ENCODE data around the gene TLR4. TPM values are rescaled to one million over a fixed set of nuclear protein-coding genes. Genes with fewer than 3 reads are reported as not detected.

The TLR4 gene
- total RNA-seq, 1 experiment from 2014 or later: 0.07 TPM

GRCh38 chr9:117681888-117682287 lies 22.3 kb upstream of the TLR4 start:
- no peaks in the 10 kb centered on the region for H3K79me1 ChIP-seq (ENCODE audit: insufficient read depth, low read depth, low read length, poor library complexity, severe bottlenecking)
- H2AK5ac ChIP-seq (ENCODE audit: insufficient read length, low read length): no peak overlapping the region
- H3K4me2 ChIP-seq (ENCODE audit: insufficient read depth, insufficient read length, low read length): no peak overlapping the region
- no peak overlapping the region for H4K91ac ChIP-seq (ENCODE audit: insufficient read length, low read depth, low read length)
- TF ChIP-seq CTCF (conservative IDR thresholded peaks at IDR 0.05): no peak
- H2BK12ac ChIP-seq (ENCODE audit: insufficient read length, low read depth, low read length): no peak overlapping the region
- H3K9me3 ChIP-seq (ENCODE audit: control insufficient read depth, low read depth, low read length): no peaks in the 10 kb centered on the region
- H3K9ac ChIP-seq (ENCODE audit: extremely low read depth, insufficient read length, low read length): no peak overlapping the region
- H3K23me2 ChIP-seq (ENCODE audit: insufficient read length, low read depth, low read length, poor library complexity, severe bottlenecking): no peaks in the 10 kb centered on the region
- H3K27ac ChIP-seq (ENCODE audit: insufficient read length, low read depth, low read length): no peak overlapping the region
- Mint-ChIP-seq H3K4me3 (no peak overlapping the region), H3K36me3 (ENCODE audit: insufficient read depth in 1 of 3, low read depth in 3 of 3) (no peaks in the 10 kb centered on the region), H3K27ac (no peak overlapping the region), H3K27me3 (ENCODE audit: low read depth) (no peaks in the 10 kb centered on the region; the same call in 1 of the 2 replicates), H3K4me1 (peaks cover 7 to 9% of the 10 kb centered on the region in 2 experiments), H3K9me3 (no peaks in the 10 kb centered on the region)
- no CpG with 5 or more reads among the region's 2 CpGs for WGBS (ENCODE audit: extremely low coverage, insufficient read length, low lambda C conversion rate)
- no peak overlapping the region for H3K14ac ChIP-seq (ENCODE audit: insufficient read depth, low read length)
- H2AFZ ChIP-seq (ENCODE audit: low read length): no peak overlapping the region
- H3T11ph ChIP-seq (ENCODE audit: low read length): no peak overlapping the region
- no peak overlapping the region for H3K56ac ChIP-seq (ENCODE audit: insufficient read length, low read depth, low read length)
- no peak overlapping the region for H4K5ac ChIP-seq (ENCODE audit: insufficient read length, low read depth, low read length)
- no peaks in the 10 kb centered on the region for H3K27me3 ChIP-seq (ENCODE audit: insufficient read depth, low read length)
- no peak overlapping the region for H4K8ac ChIP-seq (replicated peaks; ENCODE audit: insufficient read length, low read depth, low read length)
- no peak overlapping the region for H2BK120ac ChIP-seq (ENCODE audit: low read depth, low read length, poor library complexity, severe bottlenecking)
- no peak overlapping the region for H3K4ac ChIP-seq (ENCODE audit: low read depth, low read length)
- no peaks in the 10 kb centered on the region for H4K20me1 ChIP-seq (ENCODE audit: control insufficient read depth, insufficient read depth, insufficient read length)
- no peak overlapping the region for H2BK5ac ChIP-seq (ENCODE audit: insufficient read length, low read length)
- no peak overlapping the region for H2BK20ac ChIP-seq (ENCODE audit: low read depth, low read length, poor library complexity, severe bottlenecking)
- no peaks in the 10 kb centered on the region for H3K79me2 ChIP-seq (ENCODE audit: insufficient read depth, low read length)
- no peak overlapping the region for H3K18ac ChIP-seq (ENCODE audit: insufficient read length, low read depth, low read length)
- H3K23ac ChIP-seq (ENCODE audit: insufficient read length, low read depth, low read length): no peak overlapping the region
- no peaks in the 10 kb centered on the region for H3K4me1 ChIP-seq (ENCODE audit: insufficient read depth, low read length)
- DNase-seq: no peak
- H2BK15ac ChIP-seq (ENCODE audit: low read depth, low read length): no peak overlapping the region
